HG03103 (cell line): ENCODE data around the gene ZNF550.
"Not testable (repeated sequence)": the region's sequence is repeated elsewhere in the genome, so short reads cannot be mapped to it uniquely, and the experiment has no call there.

Experiments
- ATAC-seq: cut with Tn5 transposase; IDR thresholded peaks from one replicate; pipeline ENCODE4 v1.9.1; 2021; ENCODE audit warnings: low read depth; ENCODE audit not compliant: unreplicated experiment

Gene ZNF550

GRCh38 chr19:57537953-57538547 is 21.6 kb downstream of the ZNF550 start:
- no peak for ATAC-seq

GRCh38 chr19:57527136-57527881 is 32.4 kb downstream of the ZNF550 start, which contains the start of gene ZNF549:
TSS of gene ZNF549 (plus strand) at chr19:57527356. CDS start at chr19:57527574, 218 bp downstream.
- ATAC-seq = peak; percentile 98

- ATAC-seq = not testable (repeated sequence)
These were observed 41.6 kb downstream of the ZNF550 start for GRCh38 chr19:57518021-57518420.

- no peak for ATAC-seq
These were observed 44.4 kb downstream of the ZNF550 start for GRCh38 chr19:57515255-57515654.

- ATAC-seq = no peak
These were observed 46.8 kb downstream of the ZNF550 start for GRCh38 chr19:57512845-57513244.

GRCh38 chr19:57511484-57511883 is 48.2 kb downstream of the ZNF550 start:
- no peak for ATAC-seq

GRCh38 chr19:57506163-57506562 is 53.5 kb downstream of the ZNF550 start:
- no peak for ATAC-seq

GRCh38 chr19:57500400-57500799 is 59.3 kb downstream of the ZNF550 start:
- ATAC-seq = not testable (repeated sequence)

- peak; percentile 100 for ATAC-seq
These were observed 59.8 kb downstream of the ZNF550 start, which contains the start of gene ZNF773 for GRCh38 chr19:57499680-57500395. TSS of gene ZNF773 (plus strand) at chr19:57499938. CDS start at chr19:57500081, 143 bp downstream.

- ATAC-seq = not testable (repeated sequence)
These were observed 60.4 kb downstream of the ZNF550 start for GRCh38 chr19:57499332-57499679.

GRCh38 chr19:57488299-57488644 is 71.4 kb downstream of the ZNF550 start:
- ATAC-seq = not testable (repeated sequence)

GRCh38 chr19:57487477-57488298 is 72.0 kb downstream of the ZNF550 start, which contains the start of gene ZNF419:
TSS of gene ZNF419 (plus strand) at chr19:57487750. CDS start at chr19:57487951, 201 bp downstream.
- peak; percentile 90 for ATAC-seq
